ENCODE data around the gene EPRS1.
"Not testable (repeated sequence)": the region's sequence is repeated elsewhere in the genome, so short reads cannot be mapped to it uniquely, and the experiment has no call there.

Gene EPRS1

GRCh38 chr1:220086261-220086686 is 40.0 kb upstream of the EPRS1 start:
- in situ Hi-C loops (cut with HindIII; ENCODE audit: low sequenced_read_pairs); DNase-seq (ENCODE audit: low read depth); H3K4me3 ChIP-seq (ENCODE audit: low read depth, low read length): not testable (repeated sequence)
- TF ChIP-seq, protein P1, sequence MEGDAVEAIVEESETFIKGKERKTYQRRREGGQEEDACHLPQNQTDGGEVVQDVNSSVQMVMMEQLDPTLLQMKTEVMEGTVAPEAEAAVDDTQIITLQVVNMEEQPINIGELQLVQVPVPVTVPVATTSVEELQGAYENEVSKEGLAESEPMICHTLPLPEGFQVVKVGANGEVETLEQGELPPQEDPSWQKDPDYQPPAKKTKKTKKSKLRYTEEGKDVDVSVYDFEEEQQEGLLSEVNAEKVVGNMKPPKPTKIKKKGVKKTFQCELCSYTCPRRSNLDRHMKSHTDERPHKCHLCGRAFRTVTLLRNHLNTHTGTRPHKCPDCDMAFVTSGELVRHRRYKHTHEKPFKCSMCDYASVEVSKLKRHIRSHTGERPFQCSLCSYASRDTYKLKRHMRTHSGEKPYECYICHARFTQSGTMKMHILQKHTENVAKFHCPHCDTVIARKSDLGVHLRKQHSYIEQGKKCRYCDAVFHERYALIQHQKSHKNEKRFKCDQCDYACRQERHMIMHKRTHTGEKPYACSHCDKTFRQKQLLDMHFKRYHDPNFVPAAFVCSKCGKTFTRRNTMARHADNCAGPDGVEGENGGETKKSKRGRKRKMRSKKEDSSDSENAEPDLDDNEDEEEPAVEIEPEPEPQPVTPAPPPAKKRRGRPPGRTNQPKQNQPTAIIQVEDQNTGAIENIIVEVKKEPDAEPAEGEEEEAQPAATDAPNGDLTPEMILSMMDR (IDR thresholded peaks at IDR 0.05; ENCODE audit: low read depth, low read length, missing control alignments), result peak; percentile 19

- in situ Hi-C loops (cut with HindIII; ENCODE audit: low sequenced_read_pairs), result no loop called here
- no peak for DNase-seq (ENCODE audit: low read depth)
- H3K4me3 ChIP-seq (ENCODE audit: low read depth, low read length), result no peak overlapping the region
- TF ChIP-seq, protein P1 (IDR thresholded peaks at IDR 0.05; ENCODE audit: low read depth, low read length, missing control alignments), result no peak
Measured at GRCh38 chr1:220084460-220084859, 38.2 kb upstream of the EPRS1 start.

DNA sequence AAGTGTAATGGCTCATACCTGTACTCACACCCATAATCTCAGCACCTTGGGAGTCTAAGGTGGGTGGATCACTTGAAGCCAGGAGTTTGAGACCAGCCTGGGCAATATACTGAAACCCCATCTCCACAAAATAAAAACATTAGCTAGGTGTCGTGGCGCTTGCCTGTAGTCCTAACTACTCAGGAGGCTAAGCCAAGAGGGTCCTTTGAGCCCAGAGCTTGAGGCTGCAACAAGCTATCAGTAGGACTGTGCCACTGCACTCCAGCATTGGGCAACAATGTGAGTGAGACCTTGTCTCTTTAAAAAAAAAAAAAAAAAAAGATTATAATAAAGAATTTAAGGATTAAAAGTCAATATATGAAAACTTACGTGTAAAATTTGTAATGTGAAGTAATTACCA is 31.6 kb upstream of the EPRS1 start:
- H3K4me3 ChIP-seq (ENCODE audit: low read depth, low read length), result no peak overlapping the region
- in situ Hi-C loops (cut with HindIII; ENCODE audit: low sequenced_read_pairs), result no loop called here
- TF ChIP-seq, protein P1 (IDR thresholded peaks at IDR 0.05; ENCODE audit: low read depth, low read length, missing control alignments), result no peak
- DNase-seq (ENCODE audit: low read depth), result no peak

GRCh38 chr1:220076861-220077762 is 30.8 kb upstream of the EPRS1 start:
- in situ Hi-C loops (cut with HindIII; ENCODE audit: low sequenced_read_pairs), result no loop called here

GRCh38 chr1:220067269-220068204 is 21.2 kb upstream of the EPRS1 start:
- no peak for DNase-seq (ENCODE audit: low read depth)
- H3K4me3 ChIP-seq (ENCODE audit: low read depth, low read length), result no peak overlapping the region
- in situ Hi-C loops (cut with HindIII; ENCODE audit: low sequenced_read_pairs), result loop anchor here (5.0 kb wide), 1 partner anchor 45 kb away; no protein-coding TSS in a partner anchor
- TF ChIP-seq, protein P1 (IDR thresholded peaks at IDR 0.05; ENCODE audit: low read depth, low read length, missing control alignments), result no peak

More at GRCh38 chr1:220076861-220077762, 30.8 kb upstream of the EPRS1 start:
- H3K4me3 ChIP-seq (ENCODE audit: low read depth, low read length), result no peak overlapping the region
- TF ChIP-seq, protein P1 (IDR thresholded peaks at IDR 0.05; ENCODE audit: low read depth, low read length, missing control alignments), result no peak
- no peak for DNase-seq (ENCODE audit: low read depth)

DNA sequence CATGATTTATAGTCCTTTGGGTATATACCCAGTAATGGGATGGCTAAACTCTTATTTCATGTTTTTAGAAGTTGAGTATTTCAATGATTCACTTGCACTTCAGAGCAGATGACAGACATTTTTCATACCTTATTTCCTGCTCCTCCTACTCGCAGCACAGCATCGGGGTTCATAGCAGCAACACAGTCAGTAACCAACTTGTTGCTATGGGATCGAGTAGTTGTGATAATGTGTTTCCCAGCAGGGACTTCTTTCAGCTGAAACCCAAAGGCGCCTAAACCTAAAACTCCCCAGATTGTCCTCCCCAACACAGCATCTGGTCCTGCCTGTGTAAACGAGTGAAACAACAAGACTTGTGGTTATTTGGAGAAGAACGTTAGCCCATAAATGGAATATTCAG is 16.3 kb upstream of the EPRS1 start:
- in situ Hi-C loops (cut with HindIII; ENCODE audit: low sequenced_read_pairs), result no loop called here
- no peak for DNase-seq (ENCODE audit: low read depth)
- H3K4me3 ChIP-seq (ENCODE audit: low read depth, low read length), result no peak overlapping the region
- TF ChIP-seq, protein P1 (IDR thresholded peaks at IDR 0.05; ENCODE audit: low read depth, low read length, missing control alignments), result no peak
